ENCODE measurements around the gene WDR5B.

- TF ChIP-seq EZH2phosphoT487 (IDR thresholded peaks at IDR 0.05; ENCODE audit: insufficient read depth, low read depth) (no peak), EZH2 (IDR thresholded peaks at IDR 0.05; ENCODE audit: insufficient read depth, poor library complexity, severe bottlenecking) (no peak)
Measured at GRCh38 chr3:122396511-122396910, 19.4 kb downstream of the WDR5B start.
